ENCODE measurements around the gene UGP2. TPM values are rescaled to one million over a fixed set of nuclear protein-coding genes. Genes with fewer than 3 reads are reported as not detected.

Gene UGP2
- total and polyA plus RNA-seq, 2 of the 4 experiments (the other 2 are of a cell fraction): 45.0 to 58.8 TPM

DNA sequence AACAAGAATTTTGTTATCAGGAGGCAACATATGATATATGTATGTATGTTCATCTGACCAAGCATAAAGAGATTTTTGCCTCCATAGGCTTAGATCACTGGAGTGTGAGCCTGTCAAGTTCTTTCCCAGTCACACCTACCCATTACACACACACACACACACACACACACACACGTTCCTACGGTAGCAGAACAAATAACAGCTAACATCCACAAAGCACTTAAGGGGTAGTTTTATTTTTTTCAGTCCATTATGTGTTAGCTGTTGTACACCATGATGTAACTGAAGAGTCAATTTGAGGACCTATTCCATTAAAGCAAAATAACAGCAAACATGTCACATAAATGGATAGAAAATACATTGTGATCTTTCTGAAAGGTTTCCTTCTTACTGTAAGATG, 39.5 kb downstream of the UGP2 start:
- no peak overlapping the region for H3K23ac ChIP-seq (ENCODE audit: low read depth, low read length)
- H3K14ac ChIP-seq (replicated peaks; ENCODE audit: low read depth, low read length): no peak overlapping the region
- no peak overlapping the region for H3K18ac ChIP-seq (ENCODE audit: low read depth, low read length)
- H3K56ac ChIP-seq (ENCODE audit: extremely low read depth, insufficient read depth, low read length): no peak overlapping the region
- H2AK5ac ChIP-seq (ENCODE audit: low read depth, low read length): no peak overlapping the region
- no peak overlapping the region for H3K4me2 ChIP-seq (ENCODE audit: low read depth, low read length)
- H3K4me3 ChIP-seq (ENCODE audit: insufficient read depth, low read depth, low read length): no peak overlapping the region
- H2BK120ac ChIP-seq (ENCODE audit: low read depth, low read length): no peak overlapping the region
- no peaks in the 10 kb centered on the region for H3K27me3 ChIP-seq (ENCODE audit: control insufficient read depth, insufficient read depth, low read length)
- ATAC-seq (ENCODE audit: low read depth) (no peak), DNase-seq (no peak)
- intact Hi-C loops (cut with micrococcal nuclease): no loop called here
- H3K4me1 ChIP-seq (ENCODE audit: control insufficient read depth, insufficient read depth, low read length): no peaks in the 10 kb centered on the region
- no peak overlapping the region for H3K9ac ChIP-seq (ENCODE audit: low read depth, low read length)
- TF ChIP-seq MXI1 (IDR thresholded peaks at IDR 0.05; ENCODE audit: borderline replicate concordance, low read depth, low read length) (no peak), RAD21 (IDR thresholded peaks at IDR 0.05; ENCODE audit: low read length) (no peak), MAZ (IDR thresholded peaks at IDR 0.05; ENCODE audit: borderline replicate concordance, low read depth, low read length) (no peak), RCOR1 (IDR thresholded peaks at IDR 0.05; ENCODE audit: insufficient replicate concordance, low read length) (no peak), USF2 (IDR thresholded peaks at IDR 0.05; ENCODE audit: low read depth, low read length) (no peak), SMC3 (IDR thresholded peaks at IDR 0.05; ENCODE audit: low read depth, low read length) (no peak), RFX5 (IDR thresholded peaks at IDR 0.05; ENCODE audit: low read depth, low read length) (no peak), CHD1 (IDR thresholded peaks at IDR 0.05; ENCODE audit: low read depth, low read length) (no peak), BHLHE40 (IDR thresholded peaks at IDR 0.05; ENCODE audit: low read depth, low read length) (no peak)
- TF ChIP-seq, protein P1, sequence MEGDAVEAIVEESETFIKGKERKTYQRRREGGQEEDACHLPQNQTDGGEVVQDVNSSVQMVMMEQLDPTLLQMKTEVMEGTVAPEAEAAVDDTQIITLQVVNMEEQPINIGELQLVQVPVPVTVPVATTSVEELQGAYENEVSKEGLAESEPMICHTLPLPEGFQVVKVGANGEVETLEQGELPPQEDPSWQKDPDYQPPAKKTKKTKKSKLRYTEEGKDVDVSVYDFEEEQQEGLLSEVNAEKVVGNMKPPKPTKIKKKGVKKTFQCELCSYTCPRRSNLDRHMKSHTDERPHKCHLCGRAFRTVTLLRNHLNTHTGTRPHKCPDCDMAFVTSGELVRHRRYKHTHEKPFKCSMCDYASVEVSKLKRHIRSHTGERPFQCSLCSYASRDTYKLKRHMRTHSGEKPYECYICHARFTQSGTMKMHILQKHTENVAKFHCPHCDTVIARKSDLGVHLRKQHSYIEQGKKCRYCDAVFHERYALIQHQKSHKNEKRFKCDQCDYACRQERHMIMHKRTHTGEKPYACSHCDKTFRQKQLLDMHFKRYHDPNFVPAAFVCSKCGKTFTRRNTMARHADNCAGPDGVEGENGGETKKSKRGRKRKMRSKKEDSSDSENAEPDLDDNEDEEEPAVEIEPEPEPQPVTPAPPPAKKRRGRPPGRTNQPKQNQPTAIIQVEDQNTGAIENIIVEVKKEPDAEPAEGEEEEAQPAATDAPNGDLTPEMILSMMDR (conservative IDR thresholded peaks at IDR 0.05; ENCODE audit: low read depth, low read length): no peak
- no peak overlapping the region for H2AFZ ChIP-seq (replicated peaks; ENCODE audit: low read length, poor library complexity)
- H2BK15ac ChIP-seq (ENCODE audit: low read depth, low read length): no peak overlapping the region
- in situ Hi-C loops (cut with MboI; ENCODE audit: low sequenced_read_pairs): loop anchor here (10.0 kb wide), 1 partner anchor 196 kb away; no protein-coding TSS in a partner anchor
- ChIA-PET POLR2A (ENCODE audit: unreplicated experiment) (no interaction called here), CTCF (no interaction called here)
- no peak overlapping the region for H3K27ac ChIP-seq (ENCODE audit: insufficient read depth, low read length)
- WGBS, 2 experiments (ENCODE audit: extremely low coverage in 2 of 2, insufficient read length in 1 of 2): no CpG with 5 or more reads among the region's 2 CpGs
- H2BK5ac ChIP-seq (ENCODE audit: low read depth, low read length, poor library complexity, severe bottlenecking): no peak overlapping the region
- peaks cover 19 to 29% of the 10 kb centered on the region in 2 experiments for H3K79me1 ChIP-seq (ENCODE audit: low read depth in 1 of 2, low read length in 2 of 2)
- no TSS peak for BruUV-seq (replicated peaks)
- dilution Hi-C loops (cut with HindIII; ENCODE audit: low sequenced_read_pairs, unreplicated experiment): no loop called here
- no peak overlapping the region for H4K91ac ChIP-seq (ENCODE audit: insufficient read depth, low read depth, low read length)
- H3K36me3 ChIP-seq (ENCODE audit: control insufficient read depth, insufficient read depth, low read length): peaks cover 16% of the 10 kb centered on the region; the same call in 1 of the 2 replicates
- H3K9me1 ChIP-seq (ENCODE audit: insufficient read depth, low read length): peaks cover 2% of the 10 kb centered on the region
- H4K8ac ChIP-seq (ENCODE audit: low read depth in 2 of 2, low read length in 2 of 2): no peak overlapping the region
- no peaks in the 10 kb centered on the region; the same call in 1 of the 2 replicates for H4K20me1 ChIP-seq (ENCODE audit: insufficient read depth, low read length)
- H3K9me3 ChIP-seq (ENCODE audit: control insufficient read depth, insufficient read depth, low read length): no peaks in the 10 kb centered on the region
- H2BK20ac ChIP-seq (ENCODE audit: low read depth, low read length): no peak overlapping the region
- no peak overlapping the region for H4K5ac ChIP-seq (ENCODE audit: low read depth, low read length)
- H2AK9ac ChIP-seq (replicated peaks; ENCODE audit: low read depth, low read length, poor library complexity): no peak overlapping the region
- H3K4ac ChIP-seq (ENCODE audit: low read depth, low read length): no peak overlapping the region
